ENCODE results near the gene ZNF77.
A peak's percentile ranks its signal among the peaks of the same experiment; 100 is the strongest.
"Not testable (repeated sequence)": the region's sequence is repeated elsewhere in the genome, so short reads cannot be mapped to it uniquely, and the experiment has no call there.

Gene ZNF77

DNA sequence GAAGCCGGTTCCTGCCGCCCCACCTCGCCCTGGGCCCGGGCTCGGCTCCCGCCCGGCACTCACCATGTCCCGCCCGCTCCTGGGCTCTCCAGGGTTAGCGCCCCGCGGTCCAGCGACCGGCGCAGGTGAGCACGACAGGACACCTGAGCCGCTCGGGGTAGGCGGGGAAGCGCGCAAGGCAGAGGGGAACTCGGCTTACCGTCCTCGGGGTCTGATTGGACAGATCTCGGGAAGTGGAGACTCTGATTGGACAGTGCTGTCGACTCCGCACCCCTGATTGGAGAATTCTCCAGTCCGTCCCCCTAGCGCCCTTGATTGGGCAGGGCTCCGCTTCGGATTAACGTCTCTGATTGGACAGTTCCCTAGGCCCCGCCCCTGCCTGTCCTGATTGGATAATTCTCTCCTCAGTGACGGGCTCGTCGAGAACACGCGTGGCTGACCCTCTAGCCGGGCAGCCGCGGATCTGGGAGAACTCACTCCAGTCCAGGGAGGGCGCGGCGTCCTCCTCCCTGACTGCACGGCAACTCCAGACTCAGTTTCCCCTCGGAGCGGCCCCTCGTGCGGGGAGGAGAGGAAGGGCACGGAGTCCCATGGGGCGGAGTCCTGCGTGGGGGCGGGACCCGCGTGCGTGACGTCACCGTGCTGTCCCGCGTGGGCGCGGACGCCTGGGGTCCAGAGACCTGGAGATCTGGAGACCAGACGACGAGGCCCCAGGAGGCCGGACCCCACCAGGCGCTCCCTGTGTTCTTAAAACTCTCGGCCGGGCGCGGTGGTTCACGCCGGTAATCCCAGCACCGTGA, at the start of gene ZNF77:
ZNF77 (minus strand) TSS at position 197 of the 800 bp plus-strand sequence; CDS start at position 66, 131 bp downstream.
- peak; percentile 100 for DNase-seq (ENCODE audit: low spot score)

DNA sequence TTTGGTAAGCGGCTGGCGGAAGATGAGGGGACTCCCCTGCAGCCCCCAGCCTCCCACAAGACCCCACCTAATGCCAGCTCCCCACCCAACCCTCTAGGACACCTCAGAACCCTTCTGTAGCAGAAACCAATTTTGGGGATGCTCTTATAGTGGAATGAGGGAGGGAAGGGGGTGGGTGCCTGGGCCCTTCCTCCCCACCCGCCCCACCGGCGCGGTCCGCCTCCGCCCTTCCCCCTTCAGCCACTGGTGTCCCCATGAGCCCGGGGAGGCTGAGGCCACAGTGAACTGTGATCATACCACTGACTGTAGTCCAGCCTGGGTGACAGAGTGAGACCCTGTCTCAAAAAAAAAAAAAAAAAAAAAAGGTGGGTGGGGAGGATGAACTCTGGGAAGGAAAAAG, 48.8 kb upstream of the ZNF77 start:
- DNase-seq (ENCODE audit: low spot score): no peak

DNA sequence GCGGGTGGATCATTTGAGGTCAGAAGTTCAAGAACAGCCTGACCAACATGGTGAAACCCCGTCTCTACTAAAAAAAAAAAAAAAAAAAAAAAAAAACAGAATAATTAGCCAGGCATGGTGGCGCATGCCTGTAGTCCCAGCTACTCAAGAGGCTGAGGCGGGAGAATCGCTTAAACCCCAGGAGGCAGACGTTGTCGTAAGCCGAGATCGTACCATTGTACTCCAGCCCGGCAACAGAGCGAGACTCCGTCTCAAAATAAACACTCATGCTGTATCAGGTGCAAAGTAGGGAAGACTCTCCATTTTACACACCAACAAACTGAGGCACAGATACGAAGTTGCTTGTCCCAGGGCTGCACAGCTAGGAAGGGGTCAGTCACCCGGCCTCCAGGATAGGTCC, 48.2 kb upstream of the ZNF77 start:
- no peak for DNase-seq (ENCODE audit: low spot score)

DNA sequence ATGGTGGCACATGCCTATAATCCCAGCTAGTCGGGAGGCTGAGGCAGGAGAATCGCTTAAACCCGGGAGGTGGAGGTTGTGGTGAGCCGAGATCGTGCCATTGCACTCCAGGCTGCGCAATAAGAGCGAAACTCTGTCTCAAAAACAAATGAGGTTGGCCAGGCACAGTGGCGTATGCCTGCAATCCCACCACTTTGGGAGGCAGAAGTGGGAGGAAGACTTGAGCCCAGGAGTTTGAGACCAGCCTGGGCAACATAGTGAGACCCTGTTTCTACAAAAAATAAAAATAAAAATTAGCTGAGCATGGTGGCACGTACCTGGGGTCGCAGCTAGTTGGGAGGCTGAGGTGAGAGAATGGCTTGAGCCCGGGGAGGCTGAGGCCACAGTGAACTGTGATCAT, 47.6 kb upstream of the ZNF77 start:
- DNase-seq (ENCODE audit: low spot score): not testable (repeated sequence)

DNA sequence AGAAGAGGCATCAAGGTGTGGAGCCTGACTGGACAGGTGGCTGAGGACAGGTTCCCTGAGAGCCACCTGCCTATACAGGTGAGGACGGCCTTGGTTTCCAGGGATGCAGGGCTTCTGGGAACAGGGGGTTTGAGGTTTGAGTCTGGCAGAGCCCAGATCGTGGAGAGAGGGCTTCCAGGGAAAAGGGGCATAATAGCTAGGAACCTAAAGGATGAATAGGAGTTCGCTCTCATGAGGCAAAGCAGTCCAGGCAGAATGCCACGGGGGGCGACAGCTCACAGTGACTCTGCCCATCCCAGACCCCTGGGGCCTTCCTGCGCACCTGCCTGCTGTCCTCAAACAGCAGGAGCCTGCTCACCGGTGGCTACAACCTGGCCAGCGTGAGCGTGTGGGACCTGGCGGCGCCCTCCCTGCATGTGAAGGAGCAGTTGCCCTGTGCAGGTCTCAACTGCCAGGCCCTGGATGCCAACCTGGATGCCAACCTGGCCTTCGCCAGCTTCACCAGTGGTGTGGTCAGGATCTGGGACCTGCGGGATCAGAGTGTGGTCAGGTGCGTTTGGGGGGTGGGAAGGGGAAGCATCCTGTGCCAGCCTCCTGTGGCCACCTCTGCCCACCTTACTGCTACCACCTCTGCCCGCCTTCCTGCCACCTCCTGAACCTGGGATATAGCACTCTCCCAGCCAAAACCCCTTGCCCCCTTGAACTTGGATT, 44.6 kb upstream of the ZNF77 start:
- no peak for DNase-seq (ENCODE audit: low spot score)

DNA sequence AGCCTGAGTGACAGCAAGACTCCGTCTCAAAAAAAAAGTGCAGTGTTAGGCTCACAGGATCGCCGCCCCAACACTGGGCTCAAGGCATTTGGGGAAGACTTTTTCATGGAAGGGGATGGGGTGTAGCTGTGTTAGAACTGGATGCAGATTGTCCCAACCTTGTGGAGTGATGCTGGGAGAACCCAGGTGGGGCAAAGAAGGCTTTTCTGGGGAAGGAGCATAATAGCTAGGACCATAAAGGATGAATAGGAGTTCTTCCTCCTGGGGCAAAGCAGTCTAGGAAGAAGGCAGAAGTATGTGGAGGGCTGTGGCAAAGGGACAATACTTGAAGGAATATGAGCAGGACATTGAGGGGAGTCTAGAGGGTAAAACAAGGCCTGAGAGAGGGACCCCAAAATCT, 43.8 kb upstream of the ZNF77 start:
- DNase-seq (ENCODE audit: low spot score): no peak

DNA sequence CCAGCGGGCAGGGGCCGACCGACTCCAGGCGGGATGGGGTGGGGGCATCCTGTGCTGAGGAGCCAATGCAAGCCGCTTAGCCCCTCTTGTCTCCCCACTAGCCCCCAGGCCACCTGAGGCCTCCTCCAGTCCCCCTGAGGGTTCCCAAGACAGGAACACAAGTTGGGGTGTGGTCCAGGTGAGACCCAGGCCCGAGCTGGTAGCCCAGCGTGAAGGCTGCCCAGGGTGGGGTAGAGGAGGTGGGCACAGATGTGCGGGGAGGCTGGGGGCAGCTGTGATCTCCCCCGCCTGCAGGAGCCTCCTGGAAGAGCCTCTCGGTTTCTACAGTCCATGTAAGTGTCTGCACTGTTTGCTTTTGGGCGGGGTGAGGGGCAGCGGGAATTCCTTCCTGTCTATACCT, 43.0 kb upstream of the ZNF77 start:
- DNase-seq (ENCODE audit: low spot score): no peak

DNA sequence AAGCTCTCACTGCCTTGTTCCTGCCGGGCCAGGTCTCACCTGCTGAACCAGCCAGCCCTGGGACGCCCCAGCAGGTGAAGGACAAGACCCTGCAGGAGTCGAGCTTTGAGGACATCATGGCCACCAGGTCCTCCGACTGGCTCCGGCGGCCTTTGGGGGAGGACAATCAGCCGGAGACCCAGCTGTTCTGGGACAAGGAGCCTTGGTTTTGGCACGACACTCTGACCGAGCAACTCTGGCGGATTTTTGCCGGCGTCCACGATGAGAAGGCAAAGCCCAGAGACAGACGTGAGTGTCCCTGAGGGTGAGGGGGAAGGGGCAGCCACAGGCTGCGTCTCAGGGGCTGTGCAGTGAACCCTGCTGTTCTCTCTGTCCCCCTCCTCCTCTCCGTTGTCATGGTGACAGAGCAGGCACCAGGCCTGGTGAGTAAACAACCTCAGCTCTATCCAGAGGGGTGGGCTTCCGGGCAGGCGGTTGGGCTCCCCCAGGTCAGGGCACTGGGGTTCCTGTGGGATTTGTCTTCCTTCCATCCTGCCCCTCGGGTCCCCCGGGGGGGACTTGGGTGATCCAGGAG, 42.3 kb upstream of the ZNF77 start:
- DNase-seq (ENCODE audit: low spot score): no peak

DNA sequence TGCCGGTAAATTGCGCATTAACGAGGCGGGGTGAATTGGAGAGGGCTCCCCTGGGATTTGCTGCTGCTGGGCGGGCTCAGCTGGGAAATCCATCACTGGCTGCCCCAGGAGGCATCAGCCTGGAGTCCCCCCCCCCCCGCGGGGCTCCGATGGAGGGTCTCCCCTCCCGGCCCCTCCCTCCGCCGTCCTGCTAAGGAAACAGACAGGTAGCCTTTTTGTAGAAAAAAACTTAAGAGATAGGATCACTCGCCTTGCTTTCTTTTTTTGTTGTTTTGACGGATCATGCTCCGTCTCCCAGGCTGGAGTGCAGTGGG, 39.4 kb upstream of the ZNF77 start:
- no peak for DNase-seq (ENCODE audit: low spot score)

DNA sequence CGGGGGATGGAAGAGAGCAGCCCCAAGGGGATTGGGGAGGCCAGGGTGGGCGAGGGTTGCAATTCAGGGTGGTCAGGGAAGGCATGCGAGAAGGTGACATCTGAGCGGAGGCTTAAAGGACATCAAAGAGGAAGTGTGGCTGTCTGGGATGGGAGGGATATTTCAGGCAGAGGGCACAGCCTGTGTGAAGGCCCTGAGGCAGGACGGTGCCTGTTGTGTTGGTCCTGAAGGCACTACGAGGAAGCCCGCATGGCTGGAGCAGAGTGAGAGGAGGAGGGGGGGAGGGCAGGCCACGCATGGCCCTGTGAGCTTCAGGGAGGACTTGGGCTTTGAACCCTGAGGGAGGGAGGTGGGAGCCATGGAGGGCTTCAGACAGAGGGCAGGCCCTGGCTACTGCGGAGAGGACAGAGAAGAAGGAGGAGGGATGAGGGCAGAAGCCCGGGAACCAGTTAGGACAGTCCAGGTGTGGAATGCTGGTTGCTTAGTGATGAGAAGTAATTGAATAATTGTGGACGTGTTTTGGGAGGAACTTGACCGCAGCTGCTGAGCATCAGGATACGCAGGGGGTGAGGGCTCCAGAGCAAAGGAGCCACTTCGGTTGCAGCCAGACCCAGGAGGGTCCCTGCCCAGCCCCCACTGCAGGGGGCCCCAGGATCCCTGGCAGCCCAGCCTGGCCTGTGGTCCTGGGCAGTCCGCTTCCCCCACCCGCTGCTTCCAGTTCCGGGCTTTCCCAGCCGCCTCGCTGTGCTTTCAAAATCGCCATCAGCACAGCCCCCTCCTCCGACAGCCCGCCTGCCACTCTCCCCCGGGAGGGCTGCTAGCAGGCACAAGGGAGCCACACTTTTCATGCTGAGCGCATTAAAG, 38.8 kb upstream of the ZNF77 start:
- DNase-seq (ENCODE audit: low spot score): no peak

DNA sequence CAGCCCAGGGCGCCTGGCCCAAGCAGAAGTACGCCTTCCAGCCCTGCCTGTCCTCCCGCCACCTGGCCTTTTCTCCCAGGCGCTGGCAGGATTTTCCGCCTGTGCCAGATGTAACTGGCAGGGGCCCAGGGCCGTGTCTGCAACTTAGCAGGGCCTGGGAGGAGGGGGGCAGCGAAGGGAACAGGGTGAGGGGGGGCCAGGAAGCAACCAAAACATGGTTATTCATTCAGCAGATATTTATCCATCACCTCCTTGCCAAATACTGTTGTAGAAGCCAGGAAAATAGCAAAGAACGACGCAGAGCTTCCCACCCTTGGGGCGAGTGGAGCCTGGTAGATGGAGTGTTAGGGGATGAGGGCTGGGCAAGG, 38.2 kb upstream of the ZNF77 start:
- no peak for DNase-seq (ENCODE audit: low spot score)

DNA sequence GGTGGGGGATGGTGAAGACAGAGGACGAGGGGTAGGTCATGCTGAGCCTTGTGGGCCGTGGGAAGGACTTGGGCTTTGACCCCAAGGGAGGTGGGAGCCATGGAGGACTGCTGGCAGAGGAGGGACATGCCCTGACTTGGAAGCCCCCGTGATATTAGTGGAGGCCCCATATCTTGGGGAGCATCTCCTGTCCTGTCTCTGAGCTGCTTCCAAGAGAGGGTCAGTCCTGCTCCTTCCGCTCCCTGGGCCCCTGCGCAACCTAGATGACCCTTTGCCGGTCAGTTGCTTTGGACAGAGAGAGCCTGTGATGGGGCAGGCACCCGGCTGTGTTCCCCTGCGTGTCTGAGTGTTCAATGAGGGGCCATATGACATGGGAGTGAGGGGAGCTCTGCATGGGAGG, 37.8 kb upstream of the ZNF77 start:
- no peak for DNase-seq (ENCODE audit: low spot score)

DNA sequence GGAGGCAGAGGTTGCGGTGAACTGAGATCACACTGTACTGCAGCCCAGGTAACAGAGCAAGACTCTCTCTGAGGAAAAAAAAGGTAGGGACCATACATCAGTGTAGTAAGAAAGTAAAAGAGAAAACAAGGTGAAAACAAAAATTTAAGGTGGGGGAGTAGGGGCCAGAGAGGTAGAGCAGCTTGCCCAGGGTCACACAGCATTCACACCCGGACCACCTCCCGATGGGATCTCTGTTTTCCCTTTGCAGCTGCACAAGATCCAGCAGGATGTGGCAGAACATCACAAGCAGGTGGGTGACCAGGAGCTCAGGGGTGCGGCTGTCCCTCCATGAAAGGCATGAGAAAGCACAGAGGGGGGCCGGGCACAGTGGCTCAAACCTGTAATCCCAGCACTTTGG, 37.1 kb upstream of the ZNF77 start:
- DNase-seq (ENCODE audit: low spot score): no peak

DNA sequence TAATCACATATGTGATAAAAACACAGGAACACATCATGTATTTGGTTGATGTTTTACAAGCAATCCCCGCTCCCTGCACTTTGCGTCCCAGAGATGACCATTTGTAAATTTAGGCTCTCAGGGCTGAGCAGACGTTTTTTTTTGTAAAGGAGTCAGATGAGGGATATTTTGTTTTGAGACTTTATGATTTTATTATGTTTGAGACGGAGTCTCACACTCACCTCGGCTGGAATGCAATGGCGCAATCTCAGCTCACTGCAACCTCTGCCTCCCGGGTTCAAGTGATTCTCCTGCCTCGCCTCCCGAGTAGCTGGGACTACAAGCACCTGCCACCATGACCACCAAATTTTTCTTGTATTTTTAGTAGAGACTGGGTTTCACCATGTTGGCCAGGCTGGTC, 34.0 kb upstream of the ZNF77 start:
- DNase-seq (ENCODE audit: low spot score): no peak

DNA sequence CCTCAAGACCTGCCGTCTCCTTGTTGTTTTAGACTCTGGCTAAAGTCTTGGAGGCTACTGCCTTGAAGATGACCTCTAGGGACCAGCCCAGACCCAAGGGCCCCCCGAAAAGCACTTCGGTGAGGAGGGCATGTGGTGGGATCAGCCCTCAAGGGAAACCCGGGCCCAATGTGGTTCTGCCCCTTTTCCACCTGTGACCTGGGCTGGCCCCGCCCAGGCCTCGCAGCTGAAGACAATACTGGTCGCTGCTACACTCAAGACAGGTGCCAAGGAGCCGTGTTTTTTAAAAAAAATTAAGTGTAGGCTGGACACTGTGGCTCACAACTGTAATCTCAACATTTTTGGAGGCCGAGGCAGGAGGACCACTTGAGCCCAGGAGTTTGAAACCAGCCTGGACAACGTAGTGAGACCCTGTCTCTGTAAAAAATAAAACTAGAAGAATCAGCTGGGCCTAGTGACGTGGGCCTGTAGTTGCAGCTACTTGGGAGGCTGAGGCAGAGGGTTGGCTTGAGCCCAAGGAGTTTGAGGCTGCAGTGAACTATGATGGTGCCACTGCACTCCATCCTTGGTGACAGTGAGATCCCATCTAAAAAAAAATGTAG, 33.5 kb upstream of the ZNF77 start:
- DNase-seq (ENCODE audit: low spot score): no peak

DNA sequence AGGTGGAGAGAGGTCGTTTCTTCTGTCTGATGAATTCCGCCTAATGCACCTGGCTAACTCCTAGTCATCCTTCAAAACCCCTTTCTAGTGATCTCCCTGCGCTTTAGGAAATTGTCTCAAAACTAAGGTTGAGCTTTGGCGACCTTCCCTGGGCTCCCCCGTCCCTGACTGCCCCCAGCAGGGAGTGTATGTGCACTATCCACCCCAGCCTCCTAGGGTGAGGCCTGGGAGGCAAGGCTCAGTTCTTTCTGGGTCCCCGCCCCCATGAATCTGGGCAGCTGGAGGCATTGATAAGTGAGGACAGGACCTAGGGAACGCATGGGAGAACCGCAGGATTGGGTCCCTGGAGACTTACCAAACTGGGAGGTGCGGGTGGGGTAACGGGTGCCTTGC, 33.0 kb upstream of the ZNF77 start:
- DNase-seq (ENCODE audit: low spot score): no peak

DNA sequence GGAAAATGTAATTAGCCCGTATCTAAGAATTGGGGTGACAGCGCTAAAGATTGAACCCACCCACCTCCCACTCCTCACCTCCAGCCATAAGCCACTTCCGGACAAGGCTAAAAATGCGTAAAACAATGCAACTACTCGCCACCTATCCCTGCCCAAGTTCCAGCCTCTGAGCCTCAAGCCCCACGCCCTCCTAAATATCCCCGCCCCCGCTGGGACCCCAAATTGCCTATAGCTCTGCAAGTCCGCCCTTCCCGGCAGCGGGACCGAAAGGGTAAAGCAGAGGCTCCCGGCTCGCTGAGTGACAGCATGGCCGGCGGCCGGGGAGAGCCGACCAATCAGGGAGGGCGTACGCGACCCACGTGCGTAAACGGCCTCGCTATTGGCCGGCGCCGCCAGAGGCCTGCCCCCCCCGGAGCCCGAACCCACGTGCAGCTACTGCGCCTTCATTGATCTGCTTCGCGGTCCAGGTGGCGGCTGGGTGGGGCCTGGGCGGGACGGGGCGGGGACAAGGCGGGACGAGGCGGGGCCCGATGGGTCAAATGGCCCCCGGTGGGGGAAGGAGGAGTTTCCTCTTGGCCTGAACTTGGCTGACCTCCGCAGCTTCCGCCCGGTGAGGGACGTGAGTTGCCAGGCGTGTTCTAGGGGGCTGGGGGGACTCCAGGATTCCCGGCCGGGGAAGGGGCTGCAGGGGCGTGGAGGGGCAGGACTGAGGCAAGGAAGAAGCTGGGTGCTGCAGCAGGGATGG, 32.4 kb upstream of the ZNF77 start, which contains the start of gene TLE6:
TLE6 (plus strand) TSS at position 564 of the 745 bp plus-strand sequence. CDS start 670 bp downstream, outside the sequence.
- peak; percentile 93 for DNase-seq (ENCODE audit: low spot score)

DNA sequence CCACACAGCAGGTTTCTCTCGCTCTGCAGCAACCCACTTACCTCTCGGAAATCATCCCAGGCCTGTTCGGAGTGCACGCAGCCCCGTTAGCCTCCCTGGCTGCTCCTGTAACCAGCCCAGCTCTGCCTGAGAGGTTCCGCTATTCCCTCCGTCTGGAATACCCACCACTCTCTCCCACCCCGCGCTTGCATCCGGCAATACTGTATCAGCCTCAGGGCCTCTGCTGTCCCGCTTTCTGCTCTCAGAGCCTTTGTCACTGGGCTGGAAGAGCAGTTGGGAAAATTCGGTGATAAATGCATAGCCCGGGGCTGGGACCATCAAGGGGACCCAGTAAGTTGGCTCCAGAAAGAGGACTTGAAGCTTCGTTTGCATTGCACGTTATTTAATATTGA, 31.8 kb upstream of the ZNF77 start:
- DNase-seq (ENCODE audit: low spot score): no peak

DNA sequence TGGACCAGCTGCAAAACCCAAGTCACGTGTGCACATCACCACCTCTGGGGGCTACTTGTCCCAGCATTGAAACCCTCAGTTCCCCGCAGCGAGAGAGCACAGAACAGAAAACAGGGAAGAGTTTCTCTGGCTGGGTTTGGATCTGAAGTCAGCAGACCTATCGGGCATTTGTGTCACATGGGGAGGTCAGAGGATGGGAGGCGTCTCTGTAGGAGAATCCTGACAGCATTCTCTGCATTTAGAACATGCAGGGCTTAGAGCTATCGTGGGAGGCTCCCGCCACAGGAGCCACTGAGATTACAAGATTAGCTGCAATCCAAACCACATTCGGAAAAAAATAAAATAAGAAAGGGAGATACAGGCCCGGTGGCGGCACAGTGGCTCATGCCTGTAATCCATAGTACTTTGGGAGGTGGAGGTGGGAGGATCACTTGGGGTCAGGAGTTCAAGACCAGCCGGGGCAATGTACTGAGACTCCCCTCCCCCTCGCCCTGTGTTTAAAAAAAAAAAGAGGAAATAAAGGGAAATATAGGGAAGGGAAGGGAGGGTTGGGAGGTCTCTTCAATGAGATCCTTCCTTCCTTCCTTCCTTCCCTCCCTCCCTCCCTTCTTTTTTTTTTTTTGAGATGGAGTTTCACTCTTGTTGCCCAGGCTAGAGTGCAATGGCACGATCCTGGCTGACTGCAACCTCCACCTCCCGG, 29.7 kb upstream of the ZNF77 start:
- no peak for DNase-seq (ENCODE audit: low spot score)

DNA sequence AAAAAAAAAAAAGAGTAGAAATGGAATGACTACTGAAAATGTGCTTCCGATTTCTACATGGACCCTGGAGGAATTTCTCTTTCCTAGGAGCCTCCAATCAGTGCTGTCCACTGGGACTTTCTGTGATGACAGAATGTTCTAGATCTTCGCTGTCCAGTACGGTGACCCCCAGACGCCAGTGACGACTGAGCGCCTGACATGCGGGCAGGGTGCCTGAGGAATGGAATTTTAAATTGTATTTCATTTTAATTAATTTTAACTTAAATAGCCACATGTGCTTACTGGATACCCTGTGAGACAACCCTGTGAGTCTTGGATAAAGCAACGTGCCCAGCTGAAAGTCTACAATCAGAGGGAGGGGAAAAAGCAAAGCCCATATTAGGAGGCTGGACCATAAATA, 28.5 kb upstream of the ZNF77 start:
- no peak for DNase-seq (ENCODE audit: low spot score)
